Measurements from ENCODE around the gene PROM1. TPM values are rescaled to one million over a fixed set of nuclear protein-coding genes. Genes with fewer than 3 reads are reported as not detected.

Gene PROM1
- total RNA-seq, 2 donors from 2014 or later = not detected

GRCh38 chr4:15929540-15929939, 154.3 kb downstream of the PROM1 start:
- H3K36me3 Mint-ChIP-seq (ENCODE audit: low read depth) = peaks cover 3% of the 10 kb centered on the region
- H3K9me3 ChIP-seq (ENCODE audit: control insufficient read depth, low read length, poor library complexity, severe bottlenecking) = no peaks in the 10 kb centered on the region
- ATAC-seq (no peak), DNase-seq (no peak)
- peaks cover 63% of the 10 kb centered on the region for H3K27me3 Mint-ChIP-seq
- no peaks in the 10 kb centered on the region for H3K4me1 Mint-ChIP-seq
- H3K27ac Mint-ChIP-seq = no peak overlapping the region
- H3K4me3 Mint-ChIP-seq = no peak overlapping the region

- Mint-ChIP-seq H3K27ac (no peak overlapping the region), H3K4me3 (no peak overlapping the region), H3K27me3 (peaks cover 63% of the 10 kb centered on the region), H3K36me3 (ENCODE audit: low read depth) (no peaks in the 10 kb centered on the region), H3K4me1 (no peaks in the 10 kb centered on the region)
- ATAC-seq (no peak), DNase-seq (no peak)
- no peaks in the 10 kb centered on the region for H3K9me3 ChIP-seq (ENCODE audit: control insufficient read depth, low read length, poor library complexity, severe bottlenecking)
These were observed 154.9 kb downstream of the PROM1 start for GRCh38 chr4:15928883-15929282.

GRCh38 chr4:15926486-15926885, 157.3 kb downstream of the PROM1 start:
- no peaks in the 10 kb centered on the region for H3K36me3 Mint-ChIP-seq (ENCODE audit: low read depth)
- H3K27me3 Mint-ChIP-seq = peaks cover 50% of the 10 kb centered on the region
- no peaks in the 10 kb centered on the region for H3K4me1 Mint-ChIP-seq
- no peak overlapping the region for H3K27ac Mint-ChIP-seq
- H3K9me3 ChIP-seq (ENCODE audit: control insufficient read depth, low read length, poor library complexity, severe bottlenecking) = no peaks in the 10 kb centered on the region
- ATAC-seq = no peak
- no peak for DNase-seq
- H3K4me3 Mint-ChIP-seq = no peak overlapping the region

GRCh38 chr4:15925830-15926229, 158.0 kb downstream of the PROM1 start:
- ATAC-seq (no peak), DNase-seq (no peak)
- no peak overlapping the region for H3K27ac Mint-ChIP-seq
- H3K36me3 Mint-ChIP-seq (ENCODE audit: low read depth) = no peaks in the 10 kb centered on the region
- H3K27me3 Mint-ChIP-seq = peaks cover 50% of the 10 kb centered on the region
- no peaks in the 10 kb centered on the region for H3K9me3 ChIP-seq (ENCODE audit: control insufficient read depth, low read length, poor library complexity, severe bottlenecking)
- H3K4me3 Mint-ChIP-seq = no peak overlapping the region
- no peaks in the 10 kb centered on the region for H3K4me1 Mint-ChIP-seq

GRCh38 chr4:15921592-15921932, 162.3 kb downstream of the PROM1 start:
- Mint-ChIP-seq H3K4me1 (no peaks in the 10 kb centered on the region), H3K27ac (no peak overlapping the region), H3K36me3 (ENCODE audit: low read depth) (no peaks in the 10 kb centered on the region), H3K27me3 (peaks cover 58% of the 10 kb centered on the region), H3K4me3 (no peak overlapping the region)
- H3K9me3 ChIP-seq (ENCODE audit: control insufficient read depth, low read length, poor library complexity, severe bottlenecking) = no peaks in the 10 kb centered on the region
- ATAC-seq = no peak
- DNase-seq = no peak

- H3K9me3 ChIP-seq (ENCODE audit: control insufficient read depth, low read length, poor library complexity, severe bottlenecking) = no peaks in the 10 kb centered on the region
- ATAC-seq (no peak), DNase-seq (no peak)
- Mint-ChIP-seq H3K36me3 (ENCODE audit: low read depth) (no peaks in the 10 kb centered on the region), H3K27ac (no peak overlapping the region), H3K27me3 (peaks cover 54% of the 10 kb centered on the region), H3K4me3 (no peak overlapping the region), H3K4me1 (no peaks in the 10 kb centered on the region)
These were observed 162.9 kb downstream of the PROM1 start for GRCh38 chr4:15920723-15921591.

GRCh38 chr4:15918484-15919129, 165.2 kb downstream of the PROM1 start:
- Mint-ChIP-seq H3K4me3 (no peak overlapping the region), H3K4me1 (no peaks in the 10 kb centered on the region), H3K27me3 (peaks cover 43% of the 10 kb centered on the region), H3K27ac (no peak overlapping the region), H3K36me3 (ENCODE audit: low read depth) (no peaks in the 10 kb centered on the region)
- ATAC-seq (no peak), DNase-seq (no peak)
- no peaks in the 10 kb centered on the region for H3K9me3 ChIP-seq (ENCODE audit: control insufficient read depth, low read length, poor library complexity, severe bottlenecking)

Other genes starting within 250 kb of the PROM1 start
- not detected for gene FGFBP1, start 145.3 kb downstream of the PROM1 start, total RNA-seq
- under 1 TPM in 1 of 2 donors, not detected in 1; 0.50 TPM for gene FGFBP2, start 120.8 kb downstream of the PROM1 start, total RNA-seq
- gene TAPT1, start 142.4 kb upstream of the PROM1 start, total RNA-seq = 10 to 100 TPM; 71.3 to 83.6 TPM